A549 (cell line): ENCODE results near the gene MPRIP. TPM values are rescaled to one million over a fixed set of nuclear protein-coding genes. Genes with fewer than 3 reads are reported as not detected.
A peak's percentile ranks its signal among the peaks of the same experiment; 100 is the strongest.

Experiments
- ATAC-seq, 2 experiments: fragments of 200-7000 bp in 1 of 2; fragments of >200 bp in 1 of 2; cut with Nextera tagmentation in 1 of 2; cut with Tn5 transposase in 1 of 2; 3 replicates each; pipeline versions ENCODE4 v1.8.0 to v1.9.1; 2018 to 2020; ENCODE audit warnings: mild to moderate bottlenecking in 1 of 2, moderate library complexity in 1 of 2
- CTCF ChIA-PET: fragments of 300-600 bp; sonication (Branson Sonifier 250); formaldehyde crosslinking; extraction: SDS; loops from one replicate; lab custom pipeline; 2021; ENCODE audit warnings: antibody characterized with exemption, inconsistent platforms; lab: Yijun Ruan, JAX
- POLR2A ChIA-PET: fragments of 350-600 bp; formaldehyde crosslinking; extraction: SDS; loops from one replicate; lab custom pipeline; 2021; ENCODE audit warnings: antibody characterized with exemption, inconsistent platforms; lab: Yijun Ruan, JAX
- DNase-seq, 2 experiments: peaks; one replicate each; pipeline versions ENCODE4 v3.0.0 to v3.0.0-alpha.2; 2011 to 2016; ENCODE audit warnings: low read depth in 1 of 2, low spot score in 1 of 2
- FAIRE-seq: peaks from 2 replicates; lab custom pipeline; 2011; peaks lifted over from hg19 to GRCh38; lab: Jason Lieb, UNC
- H3K27ac ChIP-seq, 2 experiments: fragments of >200 bp; sonication (Bioruptor Twin); formaldehyde crosslinking; 3 replicates each; pipeline ENCODE4 v1.5.1; 2016 to 2017
- H3K4me1 ChIP-seq: fragments of >200 bp; sonication (Bioruptor Twin); formaldehyde crosslinking; 3 replicates; pipeline ENCODE4 v1.6.1; 2016
- H3K4me2 ChIP-seq: fragments of >200 bp; sonication (Bioruptor Twin); formaldehyde crosslinking; 3 replicates; pipeline ENCODE4 v1.6.1; 2016
- H3K4me3 ChIP-seq: fragments of >200 bp; sonication (Bioruptor Twin); formaldehyde crosslinking; 3 replicates; pipeline ENCODE4 v1.5.1; 2016
- H3K9me3 ChIP-seq: fragments of >200 bp; sonication (Bioruptor Twin); formaldehyde crosslinking; 3 replicates; pipeline ENCODE4 v1.6.1; 2016
- CBX2 ChIP-seq: fragments of 200-600 bp; sonication (generic); IDR thresholded peaks from 2 replicates; pipeline ENCODE4 v1.6.1; 2016; ENCODE audit warnings: low read depth, mild to moderate bottlenecking, borderline replicate concordance
- CEBPB ChIP-seq, 2 experiments: fragments of >200 bp in 1 of 2; sonication (Bioruptor Twin) in 1 of 2; formaldehyde crosslinking in 1 of 2; IDR thresholded peaks; 2 replicates each; pipeline ENCODE4 v1.6.1; 2012 to 2016
- EP300 ChIP-seq, 2 experiments: fragments of >200 bp; sonication (Bioruptor Twin); formaldehyde crosslinking; IDR thresholded peaks; 2 replicates in 1 of 2; 3 replicates in 1 of 2; pipeline ENCODE4 v1.6.1; 2016 to 2017
- ESRRA ChIP-seq: fragments of 150-350 bp; IDR thresholded peaks from 2 replicates; pipeline ENCODE4 v1.6.1; 2014; ENCODE audit warnings: mild to moderate bottlenecking, low read length, borderline replicate concordance
- GATA3 ChIP-seq: IDR thresholded peaks from 2 replicates; pipeline ENCODE4 v1.6.1; 2012; ENCODE audit warnings: borderline replicate concordance
- HDAC2 ChIP-seq: fragments of 200-600 bp; sonication (generic); IDR thresholded peaks from 2 replicates; pipeline ENCODE4 v1.6.1; 2016
- HOXB5 ChIP-seq: fragments of 250-450 bp; sonication (Bioruptor Pico); IDR thresholded peaks from 2 replicates; pipeline ENCODE4 v1.5.0; 2020; ENCODE audit warnings: mild to moderate bottlenecking, moderate library complexity
- NFE2L2 ChIP-seq: fragments of 150-350 bp; conservative IDR thresholded peaks from 2 replicates; pipeline ENCODE4 v1.6.1; 2014; ENCODE audit warnings: low read length
- PHF8 ChIP-seq: fragments of 200-600 bp; sonication (generic); IDR thresholded peaks from 2 replicates; pipeline ENCODE4 v1.6.1; 2016; ENCODE audit warnings: low read depth, mild to moderate bottlenecking, antibody characterized with exemption, moderate library complexity, borderline replicate concordance
- POLR2A ChIP-seq: IDR thresholded peaks from 2 replicates; pipeline ENCODE4 v1.6.1; 2012; ENCODE audit warnings: mild to moderate bottlenecking, low read length
- RARB ChIP-seq: fragments of 250-450 bp; sonication (Bioruptor Pico); IDR thresholded peaks from 2 replicates; pipeline ENCODE4 v1.8.0; 2021; ENCODE audit warnings: mild to moderate bottlenecking, moderate library complexity
- RCOR1 ChIP-seq: fragments of 150-350 bp; IDR thresholded peaks from 2 replicates; pipeline ENCODE4 v1.6.1; 2014; ENCODE audit warnings: antibody characterized with exemption, low read length, low read depth
- RFX5 ChIP-seq: fragments of 450-650 bp; IDR thresholded peaks from 2 replicates; pipeline ENCODE4 v1.7.1; 2014; ENCODE audit warnings: antibody characterized with exemption, mild to moderate bottlenecking, moderate library complexity
- SREBF2 ChIP-seq: fragments of 450-650 bp; IDR thresholded peaks from 2 replicates; pipeline ENCODE4 v1.6.1; 2014; ENCODE audit warnings: mild to moderate bottlenecking, moderate library complexity
- TFCP2L1 ChIP-seq: fragments of 250-450 bp; sonication (Bioruptor Pico); IDR thresholded peaks from 2 replicates; pipeline ENCODE4 v1.5.0; 2021; ENCODE audit warnings: mild to moderate bottlenecking
- ZC3H11A ChIP-seq: fragments of 450-650 bp; IDR thresholded peaks from 2 replicates; pipeline ENCODE4 v1.6.1; 2014; ENCODE audit warnings: antibody characterized with exemption, mild to moderate bottlenecking
- ZFP36 ChIP-seq: fragments of 450-650 bp; IDR thresholded peaks from 2 replicates; pipeline ENCODE4 v1.6.1; 2014; ENCODE audit warnings: borderline replicate concordance; ENCODE audit not compliant: partially characterized antibody
- WGBS: methylation state at CpG from one replicate; pipeline ENCODE4 v1.1.6; 2017; ENCODE audit errors: missing lambda C conversion rate; 5-methylcytosine and 5-hydroxymethylcytosine counted together
- polyA plus RNA-seq, 4 experiments: library from polyadenylated mRNA; depleted of rRNA in 3 of 4; stranded (reverse); fragments of >200 nt; fragmentation: RNase III in 1 of 4; extraction: RNeasy Plus Mini Kit Qiagen cat#74134 plus additional on column Dnase treatment in 1 of 4; gene quantifications; 2 replicates in 3 of 4; 3 replicates in 1 of 4; pipeline ENCODE4 v1.2.3, GENCODE V29; 2011 to 2017
- TF ChIP-seq, protein P1 (sequence below): fragments of 250-450 bp; sonication (Bioruptor Pico); IDR thresholded peaks from 2 replicates; pipeline ENCODE4 v1.5.0; 2021; ENCODE audit warnings: mild to moderate bottlenecking, moderate library complexity, borderline replicate concordance
- TF ChIP-seq, protein P2 (sequence below): IDR thresholded peaks from 2 replicates; pipeline ENCODE4 v1.6.1; 2012; ENCODE audit warnings: low read depth, borderline replicate concordance
- TF ChIP-seq, protein P3 (sequence below): fragments of 200-600 bp; sonication (generic); IDR thresholded peaks from 2 replicates; pipeline ENCODE4 v1.6.1; 2016; ENCODE audit warnings: antibody characterized with exemption, mild to moderate bottlenecking, moderate library complexity
- TF ChIP-seq, protein P4 (sequence below): fragments of >200 bp; sonication (Bioruptor Twin); formaldehyde crosslinking; IDR thresholded peaks from 2 replicates; pipeline ENCODE4 v1.6.1; 2016
- TF ChIP-seq, protein P5 (sequence below): fragments of >200 bp; sonication (Bioruptor Twin); formaldehyde crosslinking; IDR thresholded peaks from 3 replicates; pipeline ENCODE4 v1.6.1; 2016

MPRIP gene
- polyA plus RNA-seq, 2 of the 4 experiments (the other 2 are of a cell fraction) = 147 to 228 TPM

DNA sequence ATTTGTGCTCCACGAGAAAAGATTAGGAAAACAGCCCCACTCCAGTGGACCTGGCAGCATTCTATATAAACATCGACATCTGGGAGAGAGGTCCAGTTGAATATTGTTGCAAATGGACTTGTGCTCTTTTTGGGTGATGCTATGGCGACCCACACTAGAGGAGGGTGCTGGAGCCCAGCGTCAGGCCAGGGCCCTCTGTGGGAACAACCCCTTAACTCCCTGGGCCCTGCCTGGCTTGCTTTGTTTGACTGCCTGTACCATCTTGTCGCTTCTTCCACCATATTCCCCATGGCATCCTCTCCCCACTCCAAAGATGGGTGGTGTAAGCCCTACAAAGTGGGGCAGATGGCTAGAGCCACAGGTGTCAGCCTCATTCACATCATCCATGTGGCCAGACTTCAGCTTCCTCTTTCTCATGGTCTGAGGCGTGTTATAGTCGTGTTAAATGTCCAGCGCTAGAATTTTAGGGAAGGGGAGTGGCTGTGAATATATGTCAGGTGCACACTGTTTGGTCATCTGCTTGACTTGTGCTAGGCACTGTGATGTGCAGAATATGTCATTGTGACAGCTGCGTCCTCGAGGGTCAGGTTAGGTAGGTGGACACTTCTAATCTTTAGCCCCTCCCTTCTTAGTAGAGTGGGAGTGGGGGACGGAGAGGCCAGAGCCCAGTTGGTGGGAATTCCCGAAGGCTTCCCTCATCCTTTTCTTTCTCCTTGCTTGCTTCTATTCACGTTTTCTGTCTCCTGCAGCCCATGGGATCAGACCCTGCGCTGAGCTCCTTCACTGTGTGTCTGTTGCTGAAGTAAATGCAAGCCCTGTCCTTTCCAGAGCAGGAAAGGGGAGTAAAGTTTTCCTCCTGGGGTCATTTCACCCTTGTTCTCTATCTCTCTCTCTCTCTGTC is 49.8 kb downstream of the MPRIP start:
- no peak overlapping the region for H3K4me3 ChIP-seq
- WGBS = 91% methylated on average over 14 of the region's 14 CpGs

DNA sequence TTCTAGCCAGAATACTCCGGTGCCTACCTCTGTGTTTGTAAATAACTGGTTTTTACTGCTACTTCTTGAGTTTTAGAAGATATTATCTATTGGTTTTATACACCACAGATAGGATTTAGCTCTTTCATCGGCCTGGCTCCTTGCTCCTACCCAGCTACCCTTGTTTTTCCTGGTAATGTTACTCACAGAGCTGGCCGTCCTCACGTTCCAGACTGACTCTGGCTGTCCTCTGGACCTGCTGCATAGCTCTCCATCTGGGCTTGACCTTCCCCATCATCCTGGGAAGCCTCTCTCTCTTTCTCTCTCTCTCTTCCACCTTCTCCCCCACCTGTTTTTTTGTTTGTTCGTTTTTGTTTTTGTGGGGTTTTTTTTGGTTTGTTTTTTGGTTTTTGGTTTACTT is 51.5 kb downstream of the MPRIP start:
- Histone ChIP-seq H3K27ac (0 out of 6 replicates have a peak overlapping the region, but pooled peaks of 1 of the 2 experiments have one; percentile 6), H3K4me1 (peaks cover 91% of the 10 kb centered on the region), H3K9me3 (no peaks in the 10 kb centered on the region), H3K4me3 (no peak overlapping the region), H3K4me2 (no peak overlapping the region)
- no peak for DNase-seq
- FAIRE-seq = no peak
- 69% methylated on average over 5 of the region's 5 CpGs for WGBS
- ATAC-seq = no peak
- CTCF ChIA-PET = interaction anchor here (0.9 to 1.5 kb wide), 3 partner anchors 14 to 29 kb away, joined by 3 read pairs; no protein-coding TSS in a partner anchor
- TF ChIP-seq NFE2L2 = no peak
- TF ChIP-seq, protein P1, sequence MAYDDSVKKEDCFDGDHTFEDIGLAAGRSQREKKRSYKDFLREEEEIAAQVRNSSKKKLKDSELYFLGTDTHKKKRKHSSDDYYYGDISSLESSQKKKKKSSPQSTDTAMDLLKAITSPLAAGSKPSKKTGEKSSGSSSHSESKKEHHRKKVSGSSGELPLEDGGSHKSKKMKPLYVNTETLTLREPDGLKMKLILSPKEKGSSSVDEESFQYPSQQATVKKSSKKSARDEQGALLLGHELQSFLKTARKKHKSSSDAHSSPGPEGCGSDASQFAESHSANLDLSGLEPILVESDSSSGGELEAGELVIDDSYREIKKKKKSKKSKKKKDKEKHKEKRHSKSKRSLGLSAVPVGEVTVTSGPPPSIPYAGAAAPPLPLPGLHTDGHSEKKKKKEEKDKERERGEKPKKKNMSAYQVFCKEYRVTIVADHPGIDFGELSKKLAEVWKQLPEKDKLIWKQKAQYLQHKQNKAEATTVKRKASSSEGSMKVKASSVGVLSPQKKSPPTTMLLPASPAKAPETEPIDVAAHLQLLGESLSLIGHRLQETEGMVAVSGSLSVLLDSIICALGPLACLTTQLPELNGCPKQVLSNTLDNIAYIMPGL = no peak
- TF ChIP-seq TFCP2L1 (CRISPR knock-in tag) = no peak
- TF ChIP-seq CBX2 = no peak
- no peak for TF ChIP-seq EP300 (IDR thresholded peaks at IDR 0.05)
- TF ChIP-seq GATA3 = no peak
- no peak for TF ChIP-seq PHF8
- TF ChIP-seq, protein P2, sequence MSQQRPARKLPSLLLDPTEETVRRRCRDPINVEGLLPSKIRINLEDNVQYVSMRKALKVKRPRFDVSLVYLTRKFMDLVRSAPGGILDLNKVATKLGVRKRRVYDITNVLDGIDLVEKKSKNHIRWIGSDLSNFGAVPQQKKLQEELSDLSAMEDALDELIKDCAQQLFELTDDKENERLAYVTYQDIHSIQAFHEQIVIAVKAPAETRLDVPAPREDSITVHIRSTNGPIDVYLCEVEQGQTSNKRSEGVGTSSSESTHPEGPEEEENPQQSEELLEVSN = no peak
- TF ChIP-seq RCOR1 = no peak
- no peak for TF ChIP-seq ZC3H11A
- no peak for TF ChIP-seq POLR2A
- TF ChIP-seq, protein P3, sequence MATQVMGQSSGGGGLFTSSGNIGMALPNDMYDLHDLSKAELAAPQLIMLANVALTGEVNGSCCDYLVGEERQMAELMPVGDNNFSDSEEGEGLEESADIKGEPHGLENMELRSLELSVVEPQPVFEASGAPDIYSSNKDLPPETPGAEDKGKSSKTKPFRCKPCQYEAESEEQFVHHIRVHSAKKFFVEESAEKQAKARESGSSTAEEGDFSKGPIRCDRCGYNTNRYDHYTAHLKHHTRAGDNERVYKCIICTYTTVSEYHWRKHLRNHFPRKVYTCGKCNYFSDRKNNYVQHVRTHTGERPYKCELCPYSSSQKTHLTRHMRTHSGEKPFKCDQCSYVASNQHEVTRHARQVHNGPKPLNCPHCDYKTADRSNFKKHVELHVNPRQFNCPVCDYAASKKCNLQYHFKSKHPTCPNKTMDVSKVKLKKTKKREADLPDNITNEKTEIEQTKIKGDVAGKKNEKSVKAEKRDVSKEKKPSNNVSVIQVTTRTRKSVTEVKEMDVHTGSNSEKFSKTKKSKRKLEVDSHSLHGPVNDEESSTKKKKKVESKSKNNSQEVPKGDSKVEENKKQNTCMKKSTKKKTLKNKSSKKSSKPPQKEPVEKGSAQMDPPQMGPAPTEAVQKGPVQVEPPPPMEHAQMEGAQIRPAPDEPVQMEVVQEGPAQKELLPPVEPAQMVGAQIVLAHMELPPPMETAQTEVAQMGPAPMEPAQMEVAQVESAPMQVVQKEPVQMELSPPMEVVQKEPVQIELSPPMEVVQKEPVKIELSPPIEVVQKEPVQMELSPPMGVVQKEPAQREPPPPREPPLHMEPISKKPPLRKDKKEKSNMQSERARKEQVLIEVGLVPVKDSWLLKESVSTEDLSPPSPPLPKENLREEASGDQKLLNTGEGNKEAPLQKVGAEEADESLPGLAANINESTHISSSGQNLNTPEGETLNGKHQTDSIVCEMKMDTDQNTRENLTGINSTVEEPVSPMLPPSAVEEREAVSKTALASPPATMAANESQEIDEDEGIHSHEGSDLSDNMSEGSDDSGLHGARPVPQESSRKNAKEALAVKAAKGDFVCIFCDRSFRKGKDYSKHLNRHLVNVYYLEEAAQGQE = no peak
- TF ChIP-seq, protein P4, sequence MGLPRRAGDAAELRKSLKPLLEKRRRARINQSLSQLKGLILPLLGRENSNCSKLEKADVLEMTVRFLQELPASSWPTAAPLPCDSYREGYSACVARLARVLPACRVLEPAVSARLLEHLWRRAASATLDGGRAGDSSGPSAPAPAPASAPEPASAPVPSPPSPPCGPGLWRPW = no peak
- TF ChIP-seq ZFP36 = no peak
- no peak for TF ChIP-seq HOXB5
- TF ChIP-seq RARB = no peak
- TF ChIP-seq ESRRA = no peak
- POLR2A ChIA-PET = no interaction called here

More for the DNA sequence above, 49.8 kb downstream of the MPRIP start:
- FAIRE-seq (no peak), ATAC-seq (no peak)
- peak overlapping the region in 1 of 2 experiments; percentile 12; a peak in 1 of 6 replicates for H3K27ac ChIP-seq
- TF ChIP-seq PHF8 = no peak
- TF ChIP-seq CEBPB (IDR thresholded peaks at IDR 0.05) = no peak
- no peak for TF ChIP-seq HDAC2
- no peak for TF ChIP-seq RARB
- no peak for TF ChIP-seq SREBF2
- TF ChIP-seq, protein P1 = no peak
- no peak for TF ChIP-seq RFX5
- TF ChIP-seq, protein P5, sequence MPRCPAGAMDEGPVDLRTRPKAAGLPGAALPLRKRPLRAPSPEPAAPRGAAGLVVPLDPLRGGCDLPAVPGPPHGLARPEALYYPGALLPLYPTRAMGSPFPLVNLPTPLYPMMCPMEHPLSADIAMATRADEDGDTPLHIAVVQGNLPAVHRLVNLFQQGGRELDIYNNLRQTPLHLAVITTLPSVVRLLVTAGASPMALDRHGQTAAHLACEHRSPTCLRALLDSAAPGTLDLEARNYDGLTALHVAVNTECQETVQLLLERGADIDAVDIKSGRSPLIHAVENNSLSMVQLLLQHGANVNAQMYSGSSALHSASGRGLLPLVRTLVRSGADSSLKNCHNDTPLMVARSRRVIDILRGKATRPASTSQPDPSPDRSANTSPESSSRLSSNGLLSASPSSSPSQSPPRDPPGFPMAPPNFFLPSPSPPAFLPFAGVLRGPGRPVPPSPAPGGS = no peak
- TF ChIP-seq, all 56 proteins: peak for 0
- Histone ChIP-seq H3K4me1 (peaks cover 91% of the 10 kb centered on the region), H3K4me2 (no peak overlapping the region), H3K9me3 (no peaks in the 10 kb centered on the region)
- ChIA-PET POLR2A (no interaction called here), CTCF (no interaction called here)
- no peak for DNase-seq
